Dermis microvascular lymphatic vessel endothelial cell (primary cell): ENCODE results near the gene ARPIN. TPM values are rescaled to one million over a fixed set of nuclear protein-coding genes. Genes with fewer than 3 reads are reported as not detected.

Experiments
- DNase-seq, 2 donors: peaks; one replicate each; pipeline versions ENCODE4 v3.0.0 to v3.0.0-alpha.2; 2010; ENCODE audit warnings: low read depth in 2 of 2
- total RNA-seq: library from RNA; depleted of rRNA; stranded (reverse); fragments of >200 nt; gene quantifications from 2 replicates; pipeline ENCODE4 v1.2.1, GENCODE V29; 2014

The ARPIN gene
- total RNA-seq, 1 donor from 2014 or later = 10.7 TPM

GRCh38 chr15:89845305-89845893 lies 67.4 kb downstream of the ARPIN start:
- DNase-seq = peak in 1 of 2 donors; percentile 69

Other genes with a start within 250 kb of the ARPIN start
- under 0.01 TPM in 1 of 2 replicates, not detected in the other for gene PLIN1, start 233.6 kb downstream of the ARPIN start, total RNA-seq
- gene PEX11A, start 222.2 kb downstream of the ARPIN start, total RNA-seq = 3.6 and 5.8 TPM in 2 replicates
- under 0.01 TPM in 1 of 2 replicates, not detected in the other for gene WDR93, start 222.1 kb downstream of the ARPIN start, total RNA-seq
- gene MESP1, start 161.7 kb downstream of the ARPIN start, total RNA-seq = under 0.01 and 0.13 TPM in 2 replicates
- gene MESP2, start 136.6 kb downstream of the ARPIN start, total RNA-seq = not detected in 2 replicates
- 7.1 and 16.1 TPM in 2 replicates for gene ANPEP, start 98.1 kb downstream of the ARPIN start, total RNA-seq
- 40.8 and 42.2 TPM in 2 replicates for gene AP3S2, start 19.0 kb downstream of the ARPIN start, total RNA-seq
- gene ZNF710, start 88.4 kb upstream of the ARPIN start, total RNA-seq = 8.7 and 12.8 TPM in 2 replicates
- 103 and 113 TPM in 2 replicates for gene IDH2, start 189.5 kb upstream of the ARPIN start, total RNA-seq